Right lobe of liver (tissue), 6 donors: ENCODE results near the gene YIPF6. TPM values are rescaled to one million over a fixed set of nuclear protein-coding genes. Genes with fewer than 3 reads are reported as not detected.
A peak's percentile ranks its signal among the peaks of the same experiment; 100 is the strongest.

Experiments used
- ATAC-seq, 4 donors: fragments of 200-7000 bp; cut with Tn5 transposase; one replicate each; pipeline ENCODE4 v1.9.1; 2020; ENCODE audit warnings: mild to moderate bottlenecking in 4 of 4, moderate library complexity in 4 of 4
- DNase-seq, 3 donors: peaks; one replicate each; pipeline ENCODE4 v3.0.0-alpha.2; 2020
- H3K27ac ChIP-seq, 3 donors: fragments of 200-600 bp; one replicate each; pipeline ENCODE4 v1.8.0; 2022
- H3K27me3 ChIP-seq, 2 donors: fragments of 200-600 bp; one replicate each; pipeline ENCODE4 v1.8.0; 2022
- H3K36me3 ChIP-seq, 4 donors: fragments of 200-600 bp; sonication (generic) in 1 of 4; one replicate each; pipeline versions ENCODE4 v1.5.1 to v1.8.0; 2017 to 2022; ENCODE audit warnings: control low read depth in 1 of 4
- H3K4me1 ChIP-seq, 4 donors: fragments of 200-600 bp; sonication (generic) in 1 of 4; one replicate each; pipeline versions ENCODE4 v1.5.1 to v1.8.0; 2017 to 2022; ENCODE audit warnings: control low read depth in 1 of 4
- H3K4me3 ChIP-seq, 3 donors: fragments of 200-600 bp; one replicate each; pipeline ENCODE4 v1.8.0; 2022
- H3K9me3 ChIP-seq, 4 donors: fragments of 200-600 bp; sonication (generic) in 1 of 4; one replicate each; pipeline versions ENCODE4 v1.5.1 to v1.8.0; 2017 to 2022; ENCODE audit warnings: control low read depth in 1 of 4
- CTCF ChIP-seq, 4 donors: fragments of 200-600 bp in 3 of 4; fragments of 450-650 bp in 1 of 4; IDR thresholded peaks; one replicate each; pipeline versions ENCODE4 v1.5.1 to v1.8.0; 2016 to 2022; ENCODE audit warnings: antibody characterized with exemption in 4 of 4, mild to moderate bottlenecking in 2 of 4
- POLR2A ChIP-seq: fragments of 450-650 bp; IDR thresholded peaks from one replicate; pipeline ENCODE4 v1.6.1; 2017; ENCODE audit warnings: antibody characterized with exemption, mild to moderate bottlenecking
- WGBS: methylation state at CpG from one replicate; pipeline ENCODE4 v1.1.6; 2018; ENCODE audit warnings: low coverage, low lambda C conversion rate; ENCODE audit not compliant: insufficient coverage; ENCODE audit errors: missing lambda C conversion rate; 5-methylcytosine and 5-hydroxymethylcytosine counted together
- intact Hi-C, 2 donors: fragments of 100-400 bp; cut with DNase I; formaldehyde crosslinking; loops; one replicate each; pipeline versions ENCODE4 v1.11.2 to v1.14.1; 2022
- long read RNA-seq: library from polyadenylated mRNA; unstranded; transcript quantifications from one replicate; pipeline ENCODE4 v2.0.0, GENCODE V29; 2019
- total RNA-seq, 6 experiments: library from RNA; depleted of rRNA in 2 of 6; stranded (reverse); fragments of >200 nt in 2 of 6; fragmentation: NEBNext Ultra II Directional in 3 of 6; extraction: Animal tissue kit (Norgen Biotek cat#: 25700) in 3 of 6; gene quantifications; one replicate each; pipeline versions ENCODE4 v1.1.0 to v1.2.4, GENCODE V29; 2016 to 2023
- donor health status: DM: no; HTN: yes; CAD: no.
- donor health status: DM: no; HTN: no; CAD: no.
- donor health status: DM: no; HTN: no; CAD: no.
- donor health status: DM: no; HTN: yes; CAD: no.
- donor health status: DM: no; HTN: yes; CAD: no.

Gene YIPF6
- total RNA-seq, result 10 to 100 TPM; 24.9 to 37.0 (median 30.9) TPM
- long read RNA-seq, full-length matches to known transcripts, result 15 of 17 reads
- long read RNA-seq, partial matches to known transcripts, result 0 of 17 reads
- long read RNA-seq, other reads (novel, unspliced or antisense), result 2 of 17 reads

- Histone ChIP-seq H3K27me3 (no peaks in the 10 kb centered on the region), H3K9me3 (no peaks in the 10 kb centered on the region), H3K4me3 (peak within 1 kb of the TSS; percentile 64 to 70 (median 65)), H3K36me3 (no peaks in the 10 kb centered on the region), H3K27ac (peak within 1 kb of the TSS; percentile 93 to 96 (median 94)), H3K4me1 (peaks cover 0 to 7% (median 0%) of the 10 kb centered on the region in 4 donors)
- TF ChIP-seq CTCF (IDR thresholded peaks at IDR 0.05) (no peak), POLR2A (peak; percentile 87)
- ATAC-seq (peak; percentile 95 to 99 (median 97)), DNase-seq (peak; percentile 81 to 88 (median 82))
- intact Hi-C loops, result no loop called here
- 17% methylated on average over 14 of the region's 68 CpGs for WGBS
Measured at GRCh38 chrX:68498508-68499379, at the start of gene YIPF6. Gene YIPF6, plus strand, starts transcription at chrX:68499051. Its CDS starts 16 bp downstream, at chrX:68499067.

GRCh38 chrX:68451720-68452119, 47.1 kb upstream of the YIPF6 start:
- DNase-seq, result no peak
- Histone ChIP-seq H3K9me3 (no peaks in the 10 kb centered on the region), H3K4me1 (no peaks in the 10 kb centered on the region), H3K36me3 (no peaks in the 10 kb centered on the region), H3K4me3 (no peak overlapping the region), H3K27me3 (no peaks in the 10 kb centered on the region), H3K27ac (no peak overlapping the region)
- no peak for ATAC-seq
- WGBS, result 47% methylated on average over 8 of the region's 8 CpGs
- intact Hi-C loops, result no loop called here
- TF ChIP-seq POLR2A (no peak), CTCF (IDR thresholded peaks at IDR 0.05) (no peak)

- DNase-seq, result no peak
- no peaks in the 10 kb centered on the region for H3K9me3 ChIP-seq
- H3K36me3 ChIP-seq, result no peaks in the 10 kb centered on the region
- no peak for ATAC-seq
- H3K4me3 ChIP-seq, result no peak overlapping the region
- H3K4me1 ChIP-seq, result no peaks in the 10 kb centered on the region
- H3K27me3 ChIP-seq, result no peaks in the 10 kb centered on the region
- intact Hi-C loops, result no loop called here
- no peak overlapping the region for H3K27ac ChIP-seq
- 68% methylated on average over 8 of the region's 8 CpGs for WGBS
- TF ChIP-seq POLR2A, result no peak
- no peak for TF ChIP-seq CTCF (IDR thresholded peaks at IDR 0.05)
Measured at GRCh38 chrX:68454476-68455150, 44.2 kb upstream of the YIPF6 start.

GRCh38 chrX:68455151-68455510, 43.7 kb upstream of the YIPF6 start:
- Histone ChIP-seq H3K36me3 (no peaks in the 10 kb centered on the region), H3K27ac (no peak overlapping the region), H3K4me1 (no peaks in the 10 kb centered on the region), H3K9me3 (no peaks in the 10 kb centered on the region), H3K27me3 (no peaks in the 10 kb centered on the region), H3K4me3 (no peak overlapping the region)
- ATAC-seq (no peak), DNase-seq (no peak)
- intact Hi-C loops, result no loop called here
- 74% methylated on average over 4 of the region's 4 CpGs for WGBS
- TF ChIP-seq CTCF (IDR thresholded peaks at IDR 0.05) (no peak), POLR2A (no peak)
